GM19328 (cell line): Measurements from ENCODE around the gene OR10R2.
"Not testable (repeated sequence)": the region's sequence is repeated elsewhere in the genome, so short reads cannot be mapped to it uniquely, and the experiment has no call there.

Source experiments
- ATAC-seq: cut with Tn5 transposase; IDR thresholded peaks from one replicate; pipeline ENCODE4 v1.9.1; 2021; ENCODE audit warnings: mild to moderate bottlenecking, moderate library complexity; ENCODE audit not compliant: unreplicated experiment

Gene OR10R2

GRCh38 chr1:158471920-158472319, at the start of gene OR10R2:
TSS of gene OR10R2 (plus strand) at chr1:158472220. CDS start at chr1:158472326, 106 bp downstream.
- ATAC-seq, result no peak

- ATAC-seq, result no peak
Observed at GRCh38 chr1:158425027-158425426, 47.0 kb upstream of the OR10R2 start.

- ATAC-seq, result no peak
Observed at GRCh38 chr1:158426137-158426536, 45.9 kb upstream of the OR10R2 start, which contains the start of gene OR10K2. TSS of gene OR10K2 (minus strand) at chr1:158426237. CDS start at chr1:158420866, 5,371 bp downstream.

- ATAC-seq, result not testable (repeated sequence)
Observed at GRCh38 chr1:158430163-158430562, 41.9 kb upstream of the OR10R2 start.

GRCh38 chr1:158434741-158435140, 37.3 kb upstream of the OR10R2 start:
- ATAC-seq, result no peak

GRCh38 chr1:158445376-158445775, 26.6 kb upstream of the OR10R2 start:
- no peak for ATAC-seq

- ATAC-seq, result no peak
Observed at GRCh38 chr1:158454537-158454936, 17.5 kb upstream of the OR10R2 start.

GRCh38 chr1:158457246-158457645, 14.8 kb upstream of the OR10R2 start:
- ATAC-seq, result no peak

- no peak for ATAC-seq
Observed at GRCh38 chr1:158458263-158458662, 13.8 kb upstream of the OR10R2 start.

GRCh38 chr1:158461534-158461933, 10.5 kb upstream of the OR10R2 start, which contains the start of gene OR10K1:
TSS of gene OR10K1 (plus strand) at chr1:158461834. CDS start at chr1:158465562, 3,728 bp downstream.
- no peak for ATAC-seq

GRCh38 chr1:158485455-158485854, 13.4 kb downstream of the OR10R2 start:
- no peak for ATAC-seq

GRCh38 chr1:158491316-158491715, 19.3 kb downstream of the OR10R2 start:
- no peak for ATAC-seq

GRCh38 chr1:158493054-158493453, 21.0 kb downstream of the OR10R2 start:
- ATAC-seq, result no peak

- ATAC-seq, result no peak
Observed at GRCh38 chr1:158494796-158495195, 22.8 kb downstream of the OR10R2 start.

- ATAC-seq, result no peak
Observed at GRCh38 chr1:158496374-158496773, 24.4 kb downstream of the OR10R2 start.

- ATAC-seq, result no peak
Observed at GRCh38 chr1:158506369-158506987, 34.5 kb downstream of the OR10R2 start.

- no peak for ATAC-seq
Observed at GRCh38 chr1:158507511-158507910, 35.5 kb downstream of the OR10R2 start.

GRCh38 chr1:158509471-158510156, 37.6 kb downstream of the OR10R2 start:
- ATAC-seq, result no peak

GRCh38 chr1:158516966-158517365, 44.9 kb downstream of the OR10R2 start:
- no peak for ATAC-seq

GRCh38 chr1:158520021-158520420, 48.0 kb downstream of the OR10R2 start:
- no peak for ATAC-seq

GRCh38 chr1:158520955-158521665, 49.1 kb downstream of the OR10R2 start:
- ATAC-seq, result no peak

GRCh38 chr1:158521666-158522058, 49.6 kb downstream of the OR10R2 start:
- ATAC-seq, result no peak
